Measurements from ENCODE around the gene ZPBP. TPM values are rescaled to one million over a fixed set of nuclear protein-coding genes. Genes with fewer than 3 reads are reported as not detected.

Gene ZPBP
- total RNA-seq, 6 experiments from 2014 or later = not detected

- H3K9me3 Mint-ChIP-seq = no peaks in the 10 kb centered on the region
- no peak for DNase-seq
- no peaks in the 10 kb centered on the region for H3K27me3 Mint-ChIP-seq (ENCODE audit: insufficient read depth)
- H3K4me1 Mint-ChIP-seq (ENCODE audit: low read depth) = no peaks in the 10 kb centered on the region
- no peak overlapping the region for H3K4me3 Mint-ChIP-seq
- no peak overlapping the region for H3K27ac Mint-ChIP-seq
- TF ChIP-seq CTCF (IDR thresholded peaks at IDR 0.05) = no peak
- no peaks in the 10 kb centered on the region for H3K36me3 Mint-ChIP-seq (ENCODE audit: low read depth)
Measured at GRCh38 chr7:50101873-50102272, 8.8 kb upstream of the ZPBP start.

GRCh38 chr7:50095634-50096033 lies 2.6 kb upstream of the ZPBP start:
- no peak for DNase-seq
- H3K9me3 Mint-ChIP-seq = no peaks in the 10 kb centered on the region
- no peaks in the 10 kb centered on the region for H3K4me1 Mint-ChIP-seq (ENCODE audit: low read depth)
- H3K4me3 Mint-ChIP-seq = no peak overlapping the region
- no peak for TF ChIP-seq CTCF (IDR thresholded peaks at IDR 0.05)
- no peaks in the 10 kb centered on the region for H3K36me3 Mint-ChIP-seq (ENCODE audit: low read depth)
- no peaks in the 10 kb centered on the region for H3K27me3 Mint-ChIP-seq (ENCODE audit: insufficient read depth)
- no peak overlapping the region for H3K27ac Mint-ChIP-seq

- Mint-ChIP-seq H3K9me3 (no peaks in the 10 kb centered on the region), H3K27ac (no peak overlapping the region), H3K27me3 (ENCODE audit: insufficient read depth) (no peaks in the 10 kb centered on the region), H3K4me1 (ENCODE audit: low read depth) (no peaks in the 10 kb centered on the region), H3K4me3 (no peak overlapping the region), H3K36me3 (ENCODE audit: low read depth) (no peaks in the 10 kb centered on the region)
- TF ChIP-seq CTCF (IDR thresholded peaks at IDR 0.05) = no peak
- no peak for DNase-seq
Measured at GRCh38 chr7:50088463-50089129, 4.5 kb downstream of the ZPBP start.

GRCh38 chr7:50085344-50085743 lies 7.7 kb downstream of the ZPBP start:
- Mint-ChIP-seq H3K27ac (no peak overlapping the region), H3K4me1 (ENCODE audit: low read depth) (no peaks in the 10 kb centered on the region), H3K4me3 (no peak overlapping the region), H3K9me3 (no peaks in the 10 kb centered on the region), H3K36me3 (ENCODE audit: low read depth) (no peaks in the 10 kb centered on the region), H3K27me3 (ENCODE audit: insufficient read depth) (no peaks in the 10 kb centered on the region)
- no peak for DNase-seq
- TF ChIP-seq CTCF (IDR thresholded peaks at IDR 0.05) = no peak

- Mint-ChIP-seq H3K4me1 (ENCODE audit: low read depth) (no peaks in the 10 kb centered on the region; the same call in 1 of the 2 replicates), H3K4me3 (no peak overlapping the region), H3K9me3 (peaks cover 26% of the 10 kb centered on the region; the same call in 1 of the 2 replicates), H3K27ac (no peak overlapping the region), H3K27me3 (ENCODE audit: insufficient read depth) (no peaks in the 10 kb centered on the region; the same call in 1 of the 2 replicates), H3K36me3 (ENCODE audit: low read depth) (no peaks in the 10 kb centered on the region)
- no peak for TF ChIP-seq CTCF (IDR thresholded peaks at IDR 0.05)
- no peak for DNase-seq
Measured at GRCh38 chr7:50073093-50073492, 20.0 kb downstream of the ZPBP start.
